Endodermal cell (in vitro differentiated cells): ENCODE results near the gene S100A5. TPM values are rescaled to one million over a fixed set of nuclear protein-coding genes. Genes with fewer than 3 reads are reported as not detected.

Experiments
- DNase-seq: peaks from one replicate; pipeline ENCODE4 v3.0.0-alpha.2; 2017
- H3K27ac ChIP-seq: 2 replicates; pipeline ENCODE4 v1.5.1; 2013; ENCODE audit warnings: mild to moderate bottlenecking, low read depth, low read length, moderate library complexity
- H3K27me3 ChIP-seq: 2 replicates; pipeline ENCODE4 v1.6.1; 2013; ENCODE audit warnings: mild to moderate bottlenecking, low read length, moderate library complexity; ENCODE audit not compliant: insufficient read depth, control insufficient read depth, poor library complexity, severe bottlenecking
- H3K36me3 ChIP-seq: 2 replicates; pipeline ENCODE4 v1.7.0; 2013; ENCODE audit warnings: mild to moderate bottlenecking, low read length, moderate library complexity; ENCODE audit not compliant: control insufficient read depth, insufficient read depth
- H3K4me1 ChIP-seq: one replicate; pipeline ENCODE4 v1.7.0; 2013; ENCODE audit warnings: low read length; ENCODE audit not compliant: control insufficient read depth, insufficient read depth
- H3K4me3 ChIP-seq: 2 replicates; pipeline ENCODE4 v1.5.1; 2013; ENCODE audit warnings: mild to moderate bottlenecking, low read length, moderate library complexity
- H3K9ac ChIP-seq: 2 replicates; pipeline ENCODE4 v1.6.1; 2013; ENCODE audit warnings: mild to moderate bottlenecking, low read length, moderate library complexity; ENCODE audit not compliant: poor library complexity, severe bottlenecking; ENCODE audit errors: extremely low read depth
- H3K9me3 ChIP-seq: 2 replicates; pipeline ENCODE4 v1.6.1; 2013; ENCODE audit warnings: mild to moderate bottlenecking, low read length, moderate library complexity; ENCODE audit not compliant: control insufficient read depth
- H3K27ac Mint-ChIP-seq: 2 replicates; pipeline ENCODE4 v1.8.0; 2020; ENCODE audit warnings: mixed read lengths
- H3K27me3 Mint-ChIP-seq: 2 replicates; pipeline ENCODE4 v1.8.0; 2021; ENCODE audit warnings: mild to moderate bottlenecking, mixed read lengths; ENCODE audit not compliant: insufficient read depth
- H3K36me3 Mint-ChIP-seq: 2 replicates; pipeline ENCODE4 v1.8.0; 2020; ENCODE audit warnings: low read depth, mixed read lengths
- H3K4me1 Mint-ChIP-seq: 2 replicates; pipeline ENCODE4 v1.8.0; 2020; ENCODE audit warnings: mixed read lengths
- H3K4me3 Mint-ChIP-seq: 2 replicates; pipeline ENCODE4 v1.8.0; 2020; ENCODE audit warnings: mild to moderate bottlenecking, moderate library complexity, mixed read lengths
- H3K9me3 Mint-ChIP-seq: 2 replicates; pipeline ENCODE4 v1.8.0; 2020; ENCODE audit warnings: mild to moderate bottlenecking, mixed read lengths
- CTCF ChIP-seq: fragments of 200-600 bp; sonication (generic); conservative IDR thresholded peaks from 2 replicates; pipeline ENCODE4 v1.5.0; 2021; ENCODE audit warnings: antibody characterized with exemption, mild to moderate bottlenecking
- WGBS, 2 experiments: methylation state at CpG; one replicate each; pipeline versions ENCODE4 v1.1.5 to v1.1.7; 2013; ENCODE audit warnings: missing lambda C conversion rate in 2 of 2, mixed read lengths in 1 of 2; ENCODE audit not compliant: insufficient coverage in 1 of 2, insufficient read length in 1 of 2; 5-methylcytosine and 5-hydroxymethylcytosine counted together
- total RNA-seq, 2 donors: library from RNA; stranded (reverse); fragmentation: NEBNext Ultra II Directional in 1 of 2; extraction: Animal tissue kit (Norgen Biotek cat#: 25700) in 1 of 2; gene quantifications; 2 replicates in 1 of 2; 3 replicates in 1 of 2; pipeline ENCODE4 v1.2.1, GENCODE V29; 2021

The S100A5 gene
- total RNA-seq, 2 donors from 2014 or later = not detected

DNA sequence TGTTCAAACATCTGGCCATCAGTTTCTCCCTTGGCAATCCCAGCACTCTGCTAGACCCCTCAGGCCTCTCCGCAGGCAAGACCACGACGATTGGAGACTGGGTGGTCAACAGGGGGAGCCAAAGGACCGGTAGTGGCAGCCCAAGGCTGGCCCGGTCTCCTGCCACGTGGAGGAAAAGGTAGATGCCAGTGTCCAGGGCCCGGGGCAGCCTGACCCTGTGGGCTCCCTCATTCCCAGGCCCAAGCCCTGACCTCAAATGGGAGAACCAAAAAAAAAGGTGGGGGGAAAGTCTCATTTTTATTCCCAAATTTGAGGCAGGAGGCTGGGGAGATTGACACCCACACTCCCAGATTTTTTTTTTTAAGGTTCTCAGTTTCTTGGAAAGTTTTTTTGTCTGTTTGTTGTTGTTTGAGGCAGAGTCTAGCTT, 29.7 kb downstream of the S100A5 start:
- Mint-ChIP-seq H3K9me3 (no peaks in the 10 kb centered on the region), H3K36me3 (no peaks in the 10 kb centered on the region), H3K4me3 (no peak overlapping the region), H3K4me1 (peaks cover 2% of the 10 kb centered on the region), H3K27me3 (peaks cover 61% of the 10 kb centered on the region), H3K27ac (no peak overlapping the region)
- H3K36me3 ChIP-seq = no peaks in the 10 kb centered on the region
- TF ChIP-seq CTCF = peak; percentile 96
- no peaks in the 10 kb centered on the region for H3K4me1 ChIP-seq
- 0 to 3% methylated on average over 3 to 7 of the region's 7 CpGs for WGBS, 2 experiments
- no peak overlapping the region for H3K27ac ChIP-seq
- peaks cover 21% of the 10 kb centered on the region for H3K27me3 ChIP-seq
- H3K9ac ChIP-seq = no peak overlapping the region
- no peak overlapping the region for H3K4me3 ChIP-seq
- peak; percentile 95 for DNase-seq
- no peaks in the 10 kb centered on the region for H3K9me3 ChIP-seq

DNA sequence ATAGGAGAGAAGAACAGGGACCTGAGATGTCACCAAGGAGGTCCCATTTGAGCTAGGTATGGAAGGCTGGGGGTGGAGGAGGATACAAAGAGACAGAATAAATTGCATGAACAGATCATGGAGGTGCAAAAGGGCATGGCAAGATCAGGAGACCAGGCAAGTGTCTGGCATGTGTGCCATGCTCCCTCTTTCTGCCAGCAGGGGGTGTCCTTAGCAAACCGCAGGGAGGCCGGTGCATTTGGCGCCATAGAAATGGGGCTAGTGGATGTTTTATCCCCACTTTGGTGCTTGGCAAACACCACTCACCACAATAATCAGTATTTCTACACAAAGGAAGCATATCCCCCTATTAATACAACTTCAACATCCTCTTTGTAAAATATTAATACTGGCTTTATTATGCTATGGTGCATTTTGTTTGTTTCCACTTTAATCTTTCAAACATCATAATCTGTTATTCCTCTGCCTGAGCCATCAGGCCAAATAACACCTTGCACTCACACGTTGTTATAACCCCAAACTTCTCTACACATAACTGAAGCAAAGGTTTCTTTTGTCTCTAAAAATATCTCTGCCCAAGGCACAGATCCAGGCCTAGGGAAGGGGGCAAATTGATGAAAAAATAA, 30.9 kb downstream of the S100A5 start:
- H3K4me1 ChIP-seq = no peaks in the 10 kb centered on the region
- WGBS, 2 experiments = 76% methylated on average over 4 of the region's 4 CpGs; no CpG with 5 or more reads in 1 of the 2 experiments
- no peaks in the 10 kb centered on the region for H3K9me3 Mint-ChIP-seq
- H3K4me1 Mint-ChIP-seq = no peaks in the 10 kb centered on the region
- H3K36me3 Mint-ChIP-seq = no peaks in the 10 kb centered on the region
- no peak overlapping the region for H3K9ac ChIP-seq
- no peak overlapping the region for H3K4me3 Mint-ChIP-seq
- peaks cover 51% of the 10 kb centered on the region for H3K27me3 Mint-ChIP-seq
- H3K27ac ChIP-seq = no peak overlapping the region
- H3K27me3 ChIP-seq = peaks cover 11% of the 10 kb centered on the region
- H3K36me3 ChIP-seq = no peaks in the 10 kb centered on the region
- H3K27ac Mint-ChIP-seq = no peak overlapping the region
- peak; percentile 80 for DNase-seq
- H3K4me3 ChIP-seq = no peak overlapping the region
- no peaks in the 10 kb centered on the region for H3K9me3 ChIP-seq
- TF ChIP-seq CTCF = peak; percentile 79

GRCh38 chr1:153509036-153509435, 31.7 kb downstream of the S100A5 start:
- Mint-ChIP-seq H3K9me3 (no peaks in the 10 kb centered on the region), H3K36me3 (no peaks in the 10 kb centered on the region), H3K4me3 (no peak overlapping the region), H3K27me3 (peaks cover 46% of the 10 kb centered on the region), H3K27ac (no peak overlapping the region), H3K4me1 (no peaks in the 10 kb centered on the region)
- H3K27me3 ChIP-seq = peaks cover 11% of the 10 kb centered on the region
- H3K4me1 ChIP-seq = no peaks in the 10 kb centered on the region
- no peak overlapping the region for H3K9ac ChIP-seq
- no peak overlapping the region for H3K4me3 ChIP-seq
- H3K9me3 ChIP-seq = no peaks in the 10 kb centered on the region
- H3K36me3 ChIP-seq = no peaks in the 10 kb centered on the region
- 88 to 93% methylated on average over 2 to 3 of the region's 3 CpGs for WGBS, 2 experiments
- no peak for TF ChIP-seq CTCF
- H3K27ac ChIP-seq = no peak overlapping the region
- no peak for DNase-seq
